Activated CD8-positive, alpha-beta memory T cell treated with anti-CD3 and anti-CD28 coated beads for 24 hours (primary cell): ENCODE data around the gene FLVCR1.
"Not testable (repeated sequence)": the region's sequence is repeated elsewhere in the genome, so short reads cannot be mapped to it uniquely, and the experiment has no call there.

Experiments used
- DNase-seq: peaks from one replicate; pipeline ENCODE4 v3.0.0-alpha.2; 2020

Gene FLVCR1

GRCh38 chr1:212860713-212861581 lies 2.9 kb downstream of the FLVCR1 start:
- no peak for DNase-seq

DNA sequence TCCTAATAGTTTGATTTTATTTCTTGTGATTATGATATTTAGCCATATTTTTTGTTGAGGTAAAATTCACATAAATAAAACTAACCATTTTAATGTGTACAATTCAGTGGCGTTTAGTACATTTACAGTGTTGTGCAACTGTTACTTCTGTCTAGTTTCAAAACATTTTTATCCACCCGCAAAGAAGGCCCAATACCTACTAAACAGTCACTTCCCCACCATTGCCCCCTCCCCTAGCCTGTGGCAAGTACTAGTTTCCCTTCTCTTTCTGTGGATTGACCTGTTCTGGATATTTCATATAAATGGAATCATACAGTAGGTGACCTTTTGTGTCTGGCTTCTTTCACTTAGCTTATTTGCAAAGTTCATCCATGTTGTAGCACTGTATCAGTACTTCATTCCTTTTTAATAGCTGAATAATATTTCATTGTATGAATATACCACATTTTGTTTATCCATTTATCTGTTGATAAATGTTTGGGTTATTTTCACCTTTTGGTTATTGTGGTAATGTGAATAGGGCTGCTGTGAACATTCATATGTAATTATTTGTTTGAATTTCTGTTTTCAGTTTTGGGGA lies 4.1 kb downstream of the FLVCR1 start:
- DNase-seq = no peak

GRCh38 chr1:212863345-212863744 lies 5.3 kb downstream of the FLVCR1 start:
- DNase-seq = not testable (repeated sequence)

DNA sequence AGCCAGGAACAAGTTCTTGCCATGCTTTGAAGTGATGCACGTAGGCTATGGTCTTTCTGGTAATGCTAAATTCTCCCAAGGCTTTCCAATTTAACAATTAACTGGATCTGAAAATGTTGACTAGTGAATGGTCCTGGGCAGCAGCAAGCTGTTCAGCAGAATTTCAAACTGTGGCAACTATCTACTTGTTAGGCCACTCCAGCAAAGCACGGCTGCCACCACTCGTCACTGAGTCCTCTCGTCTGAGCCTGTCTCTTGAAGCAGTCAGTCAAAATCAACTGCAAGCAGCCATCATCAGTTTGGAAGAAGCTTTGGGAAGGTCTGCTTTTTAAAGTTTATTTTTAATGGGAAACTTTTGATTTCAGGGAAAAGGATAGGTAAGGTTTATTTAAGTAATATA lies 6.1 kb downstream of the FLVCR1 start:
- no peak for DNase-seq

GRCh38 chr1:212867192-212867591 lies 9.1 kb downstream of the FLVCR1 start:
- DNase-seq = no peak

DNA sequence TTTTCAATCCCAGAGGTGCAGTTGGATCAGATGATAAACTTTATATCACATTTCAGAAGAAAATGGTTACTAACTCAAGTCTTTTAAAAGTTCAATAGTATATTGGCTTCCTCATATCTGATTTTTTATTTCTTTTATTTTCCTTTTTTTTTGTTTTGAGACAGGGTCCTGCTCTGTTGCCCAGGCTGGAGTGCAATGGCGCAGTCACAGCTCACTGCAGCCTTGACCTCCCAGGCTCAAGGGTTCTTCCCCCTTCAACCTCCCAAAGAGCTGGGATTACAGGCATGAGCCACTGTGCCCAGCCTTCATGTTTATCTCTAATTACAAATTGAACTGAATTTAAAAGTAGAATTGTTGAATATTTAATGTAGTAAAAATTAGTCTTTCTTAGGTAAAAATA lies 13.9 kb downstream of the FLVCR1 start:
- DNase-seq = no peak

DNA sequence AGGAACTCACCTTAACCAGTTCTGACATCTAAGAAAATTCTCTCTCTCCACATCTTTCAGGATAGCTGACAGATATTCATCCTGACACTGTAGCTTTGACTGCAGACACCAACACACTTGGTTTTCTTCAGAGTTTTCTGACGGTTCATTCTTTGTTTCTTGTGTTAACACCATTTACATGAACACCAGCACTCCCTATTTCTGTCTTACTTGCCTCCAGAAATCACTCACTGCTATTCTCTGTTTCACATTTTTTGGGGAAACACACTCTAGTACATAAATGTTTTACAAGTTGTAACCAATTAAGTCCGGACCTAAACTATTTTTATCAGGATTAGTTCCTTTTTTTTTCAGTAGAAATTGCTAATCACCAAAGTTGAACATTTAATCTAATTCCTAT lies 15.4 kb downstream of the FLVCR1 start:
- no peak for DNase-seq

DNA sequence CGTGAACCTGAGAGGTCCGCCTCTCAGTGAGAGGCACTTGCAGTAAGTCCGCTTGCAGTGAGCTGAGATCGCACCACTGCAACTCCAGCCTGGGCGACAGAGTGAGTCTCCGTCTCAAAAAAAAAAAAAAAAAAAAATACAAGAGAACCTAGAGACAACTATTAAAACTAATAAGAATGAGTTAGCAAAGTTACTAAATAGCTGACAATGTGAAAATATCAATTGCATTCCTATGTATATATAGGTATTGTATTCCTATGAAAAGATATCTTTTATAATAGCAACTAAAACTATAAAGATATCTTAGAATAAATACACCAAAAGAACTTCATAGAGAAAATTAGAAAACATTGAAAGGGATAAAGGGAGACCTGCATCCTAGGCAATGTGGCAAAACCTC lies 20.3 kb downstream of the FLVCR1 start:
- no peak for DNase-seq

- no peak for DNase-seq
Measured at GRCh38 chr1:212879947-212880690, 22.0 kb downstream of the FLVCR1 start.

GRCh38 chr1:212884592-212884991 lies 26.5 kb downstream of the FLVCR1 start:
- no peak for DNase-seq

DNA sequence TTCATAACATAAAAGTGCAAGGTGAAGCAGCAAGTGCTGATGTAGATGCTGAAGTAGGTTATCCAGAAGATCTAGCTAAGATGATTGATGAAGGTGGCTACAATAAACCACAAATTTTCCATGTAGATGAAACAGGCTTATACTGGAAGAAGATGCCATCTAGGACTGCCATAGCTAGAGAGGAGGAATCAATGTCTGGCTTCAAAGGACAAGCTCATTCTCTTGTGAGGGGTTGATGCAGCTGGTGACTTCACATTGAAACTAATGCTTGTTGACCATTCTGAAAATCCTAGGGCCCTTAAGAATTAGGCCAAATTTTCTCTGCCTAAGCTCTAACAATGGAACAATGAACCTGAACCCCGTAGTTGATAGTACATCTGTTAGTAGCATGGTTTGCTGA lies 34.0 kb downstream of the FLVCR1 start:
- no peak for DNase-seq

GRCh38 chr1:212899845-212900244 lies 41.8 kb downstream of the FLVCR1 start:
- DNase-seq = no peak

DNA sequence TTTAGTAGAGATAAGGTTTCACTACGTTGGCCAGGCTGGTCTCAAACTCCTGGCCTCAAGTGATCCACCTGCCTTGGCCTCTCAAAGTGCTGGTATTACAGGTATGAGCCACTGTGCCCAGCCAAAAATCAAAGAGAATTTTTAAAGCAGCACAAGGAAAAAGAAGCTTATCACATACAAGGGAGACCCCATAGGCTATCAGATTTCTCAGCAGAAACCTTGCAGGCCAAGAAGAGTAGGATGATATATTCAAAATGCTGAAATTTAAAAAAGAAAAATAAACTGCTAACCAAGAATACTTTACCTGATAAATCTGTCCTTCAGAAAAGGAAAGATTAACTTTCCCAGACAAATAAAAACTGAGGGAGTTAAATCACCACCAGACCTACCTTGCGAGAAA lies 43.2 kb downstream of the FLVCR1 start:
- DNase-seq = no peak

- DNase-seq = no peak
Measured at GRCh38 chr1:212902054-212902453, 44.0 kb downstream of the FLVCR1 start.

DNA sequence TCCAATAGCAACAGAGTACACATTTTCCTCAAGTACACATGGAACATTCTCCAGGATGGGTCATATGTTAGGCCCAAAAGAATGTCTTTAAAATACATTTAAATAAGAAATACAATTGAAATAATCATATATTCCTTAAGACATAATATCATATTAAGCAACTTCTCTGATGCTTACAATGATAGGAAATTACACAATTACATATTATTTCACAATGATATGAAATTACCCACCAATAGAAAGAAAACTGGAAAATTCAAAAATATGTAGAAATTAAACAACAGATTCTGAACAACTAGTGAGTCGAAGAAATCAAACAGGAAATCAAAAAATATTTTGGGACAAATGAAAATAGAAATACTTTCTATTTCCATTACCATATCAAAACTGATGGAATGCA lies 45.6 kb downstream of the FLVCR1 start:
- no peak for DNase-seq

GRCh38 chr1:212908071-212908470 lies 50.0 kb downstream of the FLVCR1 start:
- not testable (repeated sequence) for DNase-seq

DNA sequence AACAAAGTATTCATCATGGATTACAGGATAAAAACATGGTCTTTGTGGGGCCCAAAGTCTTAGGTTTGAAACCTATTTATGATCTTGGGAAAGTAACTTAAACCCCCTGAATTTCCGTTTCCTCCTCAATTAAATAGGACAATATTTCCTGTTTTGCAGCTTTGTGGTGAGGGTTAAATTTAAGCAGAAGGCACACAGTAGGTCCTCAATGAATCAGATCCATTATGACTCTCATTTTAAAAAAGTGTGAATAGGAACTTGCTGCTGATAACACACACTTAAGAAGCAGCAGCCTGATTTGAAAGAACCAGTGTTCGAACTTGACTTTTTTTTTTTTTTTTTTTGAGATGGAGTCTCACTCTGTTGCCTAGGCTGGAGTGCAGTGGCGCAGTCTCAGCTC lies 50.9 kb downstream of the FLVCR1 start:
- no peak for DNase-seq

DNA sequence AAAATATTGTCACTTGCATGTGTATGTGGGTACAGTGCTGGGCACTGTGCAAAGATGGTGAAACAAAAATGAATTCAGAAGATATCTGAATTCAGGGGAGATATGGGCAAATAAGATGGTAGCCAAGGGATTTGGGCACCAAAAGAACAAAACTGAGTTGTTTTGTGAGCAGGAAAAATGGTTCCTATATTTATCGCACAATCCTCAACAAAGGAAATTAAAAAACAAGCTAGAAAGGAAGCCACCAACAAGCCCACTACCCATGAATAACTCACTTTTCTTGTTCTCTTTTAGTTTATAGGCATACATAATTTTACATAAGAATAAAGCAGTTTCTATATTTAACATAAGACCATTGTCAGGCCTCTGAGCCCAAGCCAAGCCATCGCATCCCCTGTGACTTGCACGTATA lies 51.6 kb downstream of the FLVCR1 start:
- no peak for DNase-seq

- not testable (repeated sequence) for DNase-seq
Measured at GRCh38 chr1:212910213-212910612, 52.1 kb downstream of the FLVCR1 start.

GRCh38 chr1:212913638-212914037 lies 55.6 kb downstream of the FLVCR1 start:
- not testable (repeated sequence) for DNase-seq

GRCh38 chr1:212914110-212914509 lies 56.0 kb downstream of the FLVCR1 start:
- DNase-seq = not testable (repeated sequence)

GRCh38 chr1:212914789-212915188 lies 56.7 kb downstream of the FLVCR1 start:
- no peak for DNase-seq

- no peak for DNase-seq
Measured at GRCh38 chr1:212915245-212916091, 57.4 kb downstream of the FLVCR1 start.
